Panc1 (cell line): Measurements from ENCODE around the gene IL12RB2. TPM values are rescaled to one million over a fixed set of nuclear protein-coding genes. Genes with fewer than 3 reads are reported as not detected.
A peak's percentile ranks its signal among the peaks of the same experiment; 100 is the strongest.

Source experiments
- ATAC-seq: fragments of 200-7000 bp; cut with Tn5 transposase; 2 replicates; pipeline ENCODE4 v1.9.1; 2020; ENCODE audit warnings: mild to moderate bottlenecking, moderate library complexity
- BruUV-seq: library from RNA; stranded (reverse); fragments of 400-500 nt; replicated peaks from 2 replicates; lab custom pipeline; 2021; lab: Mats Ljungman, UMichigan
- CTCF ChIA-PET: fragments of 300-600 bp; sonication (Branson Sonifier 250); formaldehyde crosslinking; loops from one replicate; lab custom pipeline; 2022; ENCODE audit warnings: antibody characterized with exemption; lab: Charles Lee
- POLR2A ChIA-PET: fragments of 300-600 bp; sonication (Branson Sonifier 250); formaldehyde crosslinking; loops from one replicate; lab custom pipeline; 2022; ENCODE audit warnings: antibody characterized with exemption; lab: Charles Lee
- DNase-seq: peaks from one replicate; pipeline ENCODE4 v3.0.0-alpha.2; 2010; ENCODE audit warnings: low read depth, low spot score
- H3K27ac ChIP-seq: 2 replicates; pipeline ENCODE4 v1.5.1; 2011; ENCODE audit warnings: mild to moderate bottlenecking, low read length, inconsistent platforms
- H3K27me3 ChIP-seq: fragments of 200-500 bp; sonication (Bioruptor generic); 2 replicates; pipeline ENCODE4 v1.6.0; 2014; ENCODE audit warnings: low read length, inconsistent platforms; ENCODE audit not compliant: control insufficient read depth, insufficient read depth
- H3K36me3 ChIP-seq: fragments of 200-500 bp; sonication (Bioruptor generic); 2 replicates; pipeline ENCODE4 v1.5.1; 2014; ENCODE audit warnings: inconsistent platforms, mild to moderate bottlenecking, low read length, moderate library complexity; ENCODE audit not compliant: control insufficient read depth, insufficient read depth
- H3K4me1 ChIP-seq: 2 replicates; pipeline ENCODE4 v1.5.1; 2011; ENCODE audit warnings: inconsistent platforms, mild to moderate bottlenecking, low read length, moderate library complexity; ENCODE audit not compliant: control insufficient read depth, insufficient read depth
- H3K4me3 ChIP-seq, 2 experiments: 2 replicates each; pipeline ENCODE4 v1.5.1; 2011 to 2012; ENCODE audit warnings: low read depth in 2 of 2, low read length in 2 of 2, mild to moderate bottlenecking in 2 of 2, inconsistent platforms in 1 of 2, moderate library complexity in 1 of 2
- H3K9me3 ChIP-seq: fragments of 200-500 bp; sonication (Bioruptor generic); 2 replicates; pipeline ENCODE4 v1.5.1; 2014; ENCODE audit warnings: low read depth, mild to moderate bottlenecking, inconsistent platforms, low read length, moderate library complexity; ENCODE audit not compliant: control insufficient read depth, insufficient read depth
- CTCF ChIP-seq: fragments of 450-650 bp; IDR thresholded peaks from 2 replicates; pipeline ENCODE4 v1.5.1; 2017; ENCODE audit warnings: mild to moderate bottlenecking
- POLR2AphosphoS5 ChIP-seq: IDR thresholded peaks from 2 replicates; pipeline ENCODE4 v1.6.1; 2012; ENCODE audit warnings: mild to moderate bottlenecking, low read depth, low read length, moderate library complexity
- REST ChIP-seq, 2 experiments: IDR thresholded peaks; 2 replicates each; pipeline ENCODE4 v1.6.1; 2011 to 2012; ENCODE audit warnings: low read depth in 2 of 2, control low read depth in 1 of 2, low read length in 1 of 2, mild to moderate bottlenecking in 1 of 2, moderate library complexity in 1 of 2; ENCODE audit not compliant: insufficient read depth in 1 of 2
- SIN3A ChIP-seq: IDR thresholded peaks from 2 replicates; pipeline ENCODE4 v1.6.1; 2012; ENCODE audit warnings: low read depth, mild to moderate bottlenecking, low read length, moderate library complexity, borderline replicate concordance; ENCODE audit not compliant: insufficient read depth
- TCF7L2 ChIP-seq: IDR thresholded peaks from 2 replicates; pipeline ENCODE4 v1.6.1; 2011; ENCODE audit warnings: mild to moderate bottlenecking, low read depth, low read length, inconsistent platforms
- in situ Hi-C: cut with HindIII; loops from 2 replicates; pipeline ENCODE4 v1.10.0; 2016; ENCODE audit warnings: low sequenced_read_pairs, low pct_unique_long_range_greater_than_20kb
- intact Hi-C: fragments of 100-400 bp; cut with micrococcal nuclease; formaldehyde crosslinking; loops from one replicate; pipeline ENCODE4 v1.10.0; 2022; ENCODE audit not compliant: unreplicated experiment
- total RNA-seq: library from RNA; stranded (reverse); gene quantifications from one replicate; pipeline ENCODE4 v1.2.1, GENCODE V29; 2021; ENCODE audit not compliant: unreplicated experiment

Gene IL12RB2
- total RNA-seq, 1 experiment from 2014 or later, result 0.26 TPM

GRCh38 chr1:67367370-67368045 lies 59.8 kb downstream of the IL12RB2 start:
- ChIA-PET CTCF (no interaction called here), POLR2A (no interaction called here)
- H3K4me3 ChIP-seq, result no peak overlapping the region
- no peaks in the 10 kb centered on the region for H3K4me1 ChIP-seq
- no TSS peak for BruUV-seq
- no peak overlapping the region for H3K27ac ChIP-seq
- TF ChIP-seq SIN3A, result no peak
- no peak for TF ChIP-seq TCF7L2
- no peak for TF ChIP-seq REST (IDR thresholded peaks at IDR 0.05; ENCODE audit: insufficient read depth in 1 of 2, low read depth in 2 of 2, low read length in 1 of 2)
- no peak for TF ChIP-seq POLR2AphosphoS5
- no peak for TF ChIP-seq CTCF
- DNase-seq, result no peak
- H3K27me3 ChIP-seq, result no peaks in the 10 kb centered on the region
- peak; percentile 59; the same call in 1 of the 2 replicates for ATAC-seq
- no peaks in the 10 kb centered on the region for H3K36me3 ChIP-seq
- intact Hi-C loops, result no loop called here
- H3K9me3 ChIP-seq, result no peaks in the 10 kb centered on the region
- in situ Hi-C loops, result no loop called here

GRCh38 chr1:67368046-67368514 lies 60.4 kb downstream of the IL12RB2 start:
- Histone ChIP-seq H3K9me3 (no peaks in the 10 kb centered on the region), H3K27me3 (no peaks in the 10 kb centered on the region), H3K4me3 (no peak overlapping the region), H3K27ac (no peak overlapping the region), H3K4me1 (no peaks in the 10 kb centered on the region), H3K36me3 (no peaks in the 10 kb centered on the region)
- in situ Hi-C loops, result no loop called here
- ATAC-seq (no peak), DNase-seq (no peak)
- no TSS peak for BruUV-seq
- TF ChIP-seq REST (IDR thresholded peaks at IDR 0.05; ENCODE audit: insufficient read depth in 1 of 2, low read depth in 2 of 2, low read length in 1 of 2) (no peak), POLR2AphosphoS5 (no peak), SIN3A (no peak), TCF7L2 (no peak), CTCF (no peak)
- CTCF ChIA-PET, result interaction anchor here (0.6 kb wide), 1 partner anchor 133 kb away, joined by 3 read pairs; no protein-coding TSS in a partner anchor
- intact Hi-C loops, result no loop called here
- POLR2A ChIA-PET, result no interaction called here
